OCI-LY3 (cell line): Measurements from ENCODE around the gene RAD51B.

ENCODE experiments used
- H2AFZ ChIP-seq: fragments of 200-600, 300-600 bp; shearing (Covaris generic); 2 replicates; pipeline ENCODE4 v1.6.0; 2014; ENCODE audit warnings: antibody characterized with exemption, low read depth, low read length
- H3K27ac ChIP-seq: fragments of 200-600, 300-600 bp; sonication (generic); 2 replicates; pipeline ENCODE4 v1.5.1; 2014; ENCODE audit warnings: mild to moderate bottlenecking, low read length, moderate library complexity, mixed read lengths
- H3K27me3 ChIP-seq: fragments of 200-600, 300-600 bp; sonication (generic); 2 replicates; pipeline ENCODE4 v1.6.1; 2014; ENCODE audit warnings: low read depth, low read length, mixed read lengths
- H3K36me3 ChIP-seq: fragments of 200-600, 300-600 bp; sonication (generic); replicated peaks from 2 replicates; pipeline ENCODE3; 2014; ENCODE audit warnings: low read depth, low read length, mixed read lengths
- H3K4me1 ChIP-seq: fragments of 300-600, 200-600 bp; sonication (generic); 2 replicates; pipeline ENCODE4 v1.6.1; 2014; ENCODE audit warnings: low read length, mixed read lengths
- H3K4me2 ChIP-seq: fragments of 200-600, 300-600 bp; sonication (generic); 2 replicates; pipeline ENCODE4 v1.6.1; 2014; ENCODE audit warnings: low read length, mixed read lengths
- H3K4me3 ChIP-seq: fragments of 300-600, 200-600 bp; sonication (generic); 2 replicates; pipeline ENCODE4 v1.5.1; 2014; ENCODE audit warnings: antibody characterized with exemption, mild to moderate bottlenecking, low read length, moderate library complexity
- H3K79me2 ChIP-seq: fragments of 300-600, 200-600 bp; shearing (Covaris generic); 2 replicates; pipeline ENCODE4 v1.6.1; 2014; ENCODE audit warnings: mild to moderate bottlenecking, low read length, mixed read lengths
- H3K9ac ChIP-seq: fragments of 300-600, 200-600 bp; shearing (Covaris generic); 2 replicates; pipeline ENCODE4 v1.6.0; 2014; ENCODE audit warnings: mild to moderate bottlenecking, low read length, moderate library complexity
- H3K9me3 ChIP-seq: fragments of 200-600, 300-600 bp; shearing (Covaris generic); 2 replicates; pipeline ENCODE4 v1.6.1; 2014; ENCODE audit warnings: low read length, mixed read lengths; ENCODE audit not compliant: insufficient read depth
- H4K20me1 ChIP-seq: fragments of 200-600, 300-600 bp; sonication (generic); 2 replicates; pipeline ENCODE4 v1.6.1; 2016; ENCODE audit warnings: low read length, mixed read lengths; ENCODE audit not compliant: insufficient read depth
- CTCF ChIP-seq: fragments of 200-600, 300-600 bp; sonication (generic); IDR thresholded peaks from 2 replicates; pipeline ENCODE4 v1.5.1; 2014; ENCODE audit warnings: antibody characterized with exemption, low read length, low read depth
- EZH2phosphoT487 ChIP-seq: fragments of 200-600 bp; shearing (Covaris generic); IDR thresholded peaks from 2 replicates; pipeline ENCODE4 v1.6.1; 2018; ENCODE audit warnings: antibody characterized with exemption, mixed run types, low read depth

The RAD51B gene

GRCh38 chr14:68165274-68165843 lies 345.8 kb downstream of the RAD51B start:
- Histone ChIP-seq H2AFZ (no peak overlapping the region), H3K9ac (no peak overlapping the region), H3K27ac (no peak overlapping the region), H3K27me3 (no peaks in the 10 kb centered on the region), H3K36me3 (no peaks in the 10 kb centered on the region), H3K79me2 (no peaks in the 10 kb centered on the region), H3K9me3 (no peaks in the 10 kb centered on the region), H4K20me1 (no peaks in the 10 kb centered on the region), H3K4me3 (no peak overlapping the region), H3K4me1 (no peaks in the 10 kb centered on the region), H3K4me2 (no peak overlapping the region)
- no peak for TF ChIP-seq EZH2phosphoT487

GRCh38 chr14:68166731-68167382 lies 347.3 kb downstream of the RAD51B start:
- no peaks in the 10 kb centered on the region for H3K36me3 ChIP-seq
- no peak overlapping the region for H2AFZ ChIP-seq
- no peaks in the 10 kb centered on the region for H3K27me3 ChIP-seq
- no peaks in the 10 kb centered on the region for H3K79me2 ChIP-seq
- no peak overlapping the region for H3K9ac ChIP-seq
- H3K4me1 ChIP-seq: no peaks in the 10 kb centered on the region
- H4K20me1 ChIP-seq: no peaks in the 10 kb centered on the region
- no peaks in the 10 kb centered on the region for H3K9me3 ChIP-seq
- no peak overlapping the region for H3K27ac ChIP-seq
- no peak for TF ChIP-seq EZH2phosphoT487
- TF ChIP-seq CTCF: no peak
- no peak overlapping the region for H3K4me2 ChIP-seq
- no peak overlapping the region for H3K4me3 ChIP-seq

- TF ChIP-seq CTCF (no peak), EZH2phosphoT487 (no peak)
- no peak overlapping the region for H3K9ac ChIP-seq
- H3K79me2 ChIP-seq: no peaks in the 10 kb centered on the region
- no peaks in the 10 kb centered on the region for H3K9me3 ChIP-seq
- no peak overlapping the region for H3K4me2 ChIP-seq
- H3K36me3 ChIP-seq: no peaks in the 10 kb centered on the region
- H3K27ac ChIP-seq: no peak overlapping the region
- no peaks in the 10 kb centered on the region for H4K20me1 ChIP-seq
- H3K27me3 ChIP-seq: no peaks in the 10 kb centered on the region
- no peak overlapping the region for H3K4me3 ChIP-seq
- peaks cover 6% of the 10 kb centered on the region for H3K4me1 ChIP-seq
- no peak overlapping the region for H2AFZ ChIP-seq
Observed at GRCh38 chr14:68167383-68168087, 348.0 kb downstream of the RAD51B start.

GRCh38 chr14:68168460-68169109 lies 349.0 kb downstream of the RAD51B start:
- Histone ChIP-seq H3K36me3 (no peaks in the 10 kb centered on the region), H3K4me3 (no peak overlapping the region), H2AFZ (no peak overlapping the region), H3K27me3 (no peaks in the 10 kb centered on the region), H3K27ac (no peak overlapping the region), H3K79me2 (no peaks in the 10 kb centered on the region), H3K9ac (no peak overlapping the region), H4K20me1 (no peaks in the 10 kb centered on the region), H3K4me1 (peaks cover 16% of the 10 kb centered on the region), H3K4me2 (no peak overlapping the region), H3K9me3 (no peaks in the 10 kb centered on the region)
- no peak for TF ChIP-seq EZH2phosphoT487
- no peak for TF ChIP-seq CTCF
